Measurements from ENCODE around the gene TTLL10.
A peak's percentile ranks its signal among the peaks of the same experiment; 100 is the strongest.

The TTLL10 gene

GRCh38 chr1:1210726-1211540 is 37.3 kb downstream of the TTLL10 start:
- DNase-seq = no peak

- DNase-seq = no peak
Observed at GRCh38 chr1:1211541-1212441, 38.1 kb downstream of the TTLL10 start.

GRCh38 chr1:1212780-1213344 is 39.2 kb downstream of the TTLL10 start:
- peak; percentile 57 for DNase-seq

GRCh38 chr1:1213345-1214265 is 39.9 kb downstream of the TTLL10 start, which contains the start of gene TNFRSF4:
TSS of gene TNFRSF4 (minus strand) at chr1:1214153. CDS start at chr1:1214127, 26 bp downstream.
- peak; percentile 47 for DNase-seq

GRCh38 chr1:1215080-1215676 is 41.5 kb downstream of the TTLL10 start:
- DNase-seq = no peak

- no peak for DNase-seq
Observed at GRCh38 chr1:1215881-1216605, 42.4 kb downstream of the TTLL10 start.

GRCh38 chr1:1216770-1217620 is 43.3 kb downstream of the TTLL10 start:
- peak; percentile 81 for DNase-seq

- no peak for DNase-seq
Observed at GRCh38 chr1:1217621-1218523, 44.2 kb downstream of the TTLL10 start.

GRCh38 chr1:1218524-1219200 is 45.0 kb downstream of the TTLL10 start:
- no peak for DNase-seq

GRCh38 chr1:1219341-1219740 is 45.7 kb downstream of the TTLL10 start:
- peak; percentile 63 for DNase-seq

- no peak for DNase-seq
Observed at GRCh38 chr1:1220197-1220596, 46.5 kb downstream of the TTLL10 start.

- DNase-seq = no peak
Observed at GRCh38 chr1:1221887-1222574, 48.4 kb downstream of the TTLL10 start.

GRCh38 chr1:1222575-1223225 is 49.0 kb downstream of the TTLL10 start:
- no peak for DNase-seq

- DNase-seq = no peak
Observed at GRCh38 chr1:1223321-1223720, 49.6 kb downstream of the TTLL10 start.

GRCh38 chr1:1223891-1224290 is 50.2 kb downstream of the TTLL10 start:
- DNase-seq = no peak

GRCh38 chr1:1225238-1225845 is 51.7 kb downstream of the TTLL10 start:
- no peak for DNase-seq

GRCh38 chr1:1225913-1226312 is 52.2 kb downstream of the TTLL10 start:
- no peak for DNase-seq
